Stimulated activated CD8-positive, alpha-beta memory T cell treated with anti-CD3 and anti-CD28 coated beads, Interleukin-4, amount 100 ng/mL, for 4 hours (primary cell): ENCODE data around the gene TOE1.
"Not testable (repeated sequence)": the region's sequence is repeated elsewhere in the genome, so short reads cannot be mapped to it uniquely, and the experiment has no call there.

ENCODE experiments used
- DNase-seq, 2 donors: peaks; one replicate each; pipeline ENCODE4 v3.0.0-alpha.2; 2020; ENCODE audit warnings: low read depth in 2 of 2, low spot score in 1 of 2

The TOE1 gene

DNA sequence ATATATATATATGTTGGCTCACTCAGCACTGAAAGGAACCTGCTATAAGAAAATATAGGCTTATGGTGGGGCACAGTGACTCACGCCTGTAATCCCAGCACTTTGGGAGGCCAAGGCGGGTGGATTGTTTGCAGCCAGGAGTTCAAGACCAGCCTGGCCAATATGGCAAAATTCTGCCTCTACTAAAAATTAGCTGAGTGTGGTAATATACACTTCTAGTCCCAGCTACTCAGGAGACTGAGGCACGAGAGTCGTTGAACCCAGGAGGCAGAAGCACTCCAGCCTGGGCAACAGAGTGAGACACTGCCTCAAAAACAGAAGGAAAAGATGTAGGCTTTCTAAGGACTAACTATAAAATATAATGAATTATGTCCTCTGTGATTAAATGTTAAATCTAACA lies 14.9 kb downstream of the TOE1 start:
- no peak for DNase-seq

DNA sequence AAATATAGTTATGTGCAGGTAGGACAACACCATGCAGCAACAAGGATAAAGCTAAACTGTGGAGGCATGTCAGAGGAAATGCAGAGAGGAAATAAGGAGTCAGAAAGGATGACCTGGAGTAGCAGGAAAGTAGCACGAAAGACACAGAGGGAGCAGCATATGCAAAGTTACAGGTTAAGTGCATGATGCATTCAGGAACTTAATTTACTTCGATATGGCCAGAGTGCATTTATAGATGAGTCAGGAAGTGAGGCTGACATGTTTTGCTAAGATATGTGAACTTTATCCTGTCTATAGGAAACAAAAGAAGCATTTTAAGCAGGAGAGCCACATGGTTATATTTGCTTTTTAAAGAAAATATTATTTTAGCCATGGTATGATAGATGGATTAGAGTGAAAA lies 15.7 kb downstream of the TOE1 start:
- no peak for DNase-seq

DNA sequence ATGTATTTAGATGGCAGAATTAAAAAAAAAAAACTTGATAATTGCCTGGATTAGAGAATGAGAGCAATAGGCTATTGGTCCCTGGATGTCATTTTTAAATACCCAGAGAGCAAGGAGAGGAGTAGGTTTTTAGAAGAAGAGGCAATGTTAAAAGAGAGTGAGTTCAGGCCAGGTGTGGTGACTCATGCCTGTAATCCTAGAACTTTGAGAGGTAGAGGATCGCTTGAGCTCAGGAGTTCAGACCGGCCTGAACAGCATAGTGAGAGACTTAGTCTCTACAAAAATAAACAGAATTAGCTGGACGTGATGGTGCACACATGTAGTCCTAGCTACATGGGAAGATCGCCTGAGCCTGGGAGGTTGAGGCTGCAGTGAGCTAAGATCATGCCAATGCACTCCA lies 16.2 kb downstream of the TOE1 start:
- DNase-seq = no peak

DNA sequence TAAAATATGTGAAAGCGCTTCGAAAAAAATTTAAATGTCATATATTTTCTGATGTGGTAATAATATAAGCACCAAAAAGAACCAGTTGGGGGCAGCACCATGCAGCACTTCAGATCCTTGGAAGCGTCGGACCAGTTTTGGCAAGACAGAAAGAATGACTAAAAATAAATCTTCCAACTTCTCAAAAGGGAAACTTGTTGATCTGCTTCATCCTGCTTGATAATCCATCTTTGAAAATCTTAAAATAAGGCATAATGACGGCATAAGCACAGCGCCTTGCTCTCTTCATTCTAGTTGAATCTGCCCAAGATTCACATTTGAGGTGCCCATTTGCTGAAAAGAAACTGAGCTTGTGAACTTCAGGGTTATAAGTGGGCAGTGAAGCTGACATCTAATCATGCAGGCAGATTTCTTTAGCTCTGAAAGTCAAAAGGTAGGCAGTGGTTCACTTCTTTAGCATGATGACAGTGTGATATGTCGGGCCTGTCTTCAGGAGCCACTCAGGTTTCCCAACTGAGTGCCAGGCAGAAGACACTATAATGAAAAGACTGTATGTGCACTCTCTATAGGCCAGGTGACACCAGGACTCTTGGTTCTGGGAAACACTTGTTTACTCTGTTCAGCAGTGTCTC lies 20.0 kb downstream of the TOE1 start:
- DNase-seq = peak in 1 of 2 donors; percentile 15

DNA sequence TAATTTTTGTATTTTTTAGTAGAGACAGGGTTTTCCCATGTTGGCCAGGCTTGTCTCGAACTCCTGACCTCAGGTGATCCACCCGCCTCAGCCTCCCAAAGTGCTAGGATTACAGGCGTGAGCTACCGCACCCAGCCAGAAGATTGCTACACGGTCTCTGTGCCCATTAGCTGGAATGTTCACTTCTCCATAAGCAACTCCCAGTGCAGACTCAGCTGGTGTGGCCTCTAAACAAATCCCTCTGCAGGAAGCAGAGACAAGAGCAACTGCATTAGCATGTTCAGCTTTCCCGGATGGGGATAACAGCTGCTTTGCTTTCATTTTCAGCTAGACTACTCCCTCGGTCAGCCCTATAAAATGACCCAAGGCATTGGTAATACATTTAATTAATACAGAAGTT lies 21.0 kb downstream of the TOE1 start:
- not testable (repeated sequence) for DNase-seq

DNA sequence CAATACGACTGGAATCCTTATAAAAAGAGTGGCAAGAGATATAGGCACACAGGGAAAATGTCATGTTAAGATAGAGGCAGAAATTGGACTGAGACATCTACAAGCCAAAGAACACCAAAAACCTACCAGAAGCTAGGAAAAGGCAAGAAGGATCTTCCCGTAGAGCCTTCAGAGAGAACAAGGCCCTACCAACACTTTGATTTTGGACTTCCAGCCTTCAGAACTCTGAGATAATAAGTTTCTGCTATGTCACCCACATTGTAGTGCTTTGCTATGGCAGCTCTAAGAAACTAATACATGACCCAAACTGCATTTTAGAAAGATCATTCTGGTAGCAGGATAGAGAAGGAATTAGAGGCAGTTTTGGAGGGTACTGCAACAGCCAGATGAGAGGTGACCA lies 24.3 kb downstream of the TOE1 start:
- DNase-seq = no peak

DNA sequence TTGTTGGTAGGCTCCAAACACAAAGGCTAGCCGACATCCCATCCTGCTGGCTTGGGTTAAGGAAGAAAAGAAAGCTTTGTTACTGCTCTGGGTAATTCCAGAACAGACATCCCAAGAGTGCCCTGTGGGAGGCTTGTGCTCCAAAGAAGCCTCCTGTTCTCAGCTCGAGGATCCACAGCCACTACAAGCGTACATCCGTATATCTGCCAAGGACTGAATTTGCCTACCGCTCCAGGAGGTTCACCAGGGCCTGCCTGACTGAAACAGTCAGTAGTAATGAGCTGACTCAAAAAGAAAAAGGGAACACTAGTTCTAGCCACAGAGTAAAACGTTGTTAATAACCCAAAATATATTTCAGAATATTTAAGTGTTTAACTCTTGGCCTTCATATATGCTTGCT lies 25.1 kb downstream of the TOE1 start:
- no peak for DNase-seq

DNA sequence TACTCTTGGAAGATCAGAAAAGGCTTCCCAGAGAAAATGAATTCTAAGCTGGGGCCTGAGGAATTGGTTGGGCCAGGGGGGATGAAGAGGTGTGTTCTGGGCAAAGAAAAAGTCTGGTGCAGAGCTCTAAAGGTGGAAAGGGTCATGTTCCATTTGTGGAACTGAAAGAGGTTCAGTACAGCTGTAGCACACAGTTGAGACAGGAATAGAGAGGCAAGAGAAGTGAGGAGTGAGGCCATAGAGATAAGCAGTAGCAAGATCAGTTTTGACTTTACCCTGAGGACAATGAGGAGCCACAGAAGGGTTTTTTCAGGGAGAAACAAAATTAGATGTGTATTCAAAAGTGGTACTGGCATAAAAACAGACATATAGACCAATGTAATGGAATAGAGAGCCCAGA lies 30.6 kb downstream of the TOE1 start:
- DNase-seq = no peak

DNA sequence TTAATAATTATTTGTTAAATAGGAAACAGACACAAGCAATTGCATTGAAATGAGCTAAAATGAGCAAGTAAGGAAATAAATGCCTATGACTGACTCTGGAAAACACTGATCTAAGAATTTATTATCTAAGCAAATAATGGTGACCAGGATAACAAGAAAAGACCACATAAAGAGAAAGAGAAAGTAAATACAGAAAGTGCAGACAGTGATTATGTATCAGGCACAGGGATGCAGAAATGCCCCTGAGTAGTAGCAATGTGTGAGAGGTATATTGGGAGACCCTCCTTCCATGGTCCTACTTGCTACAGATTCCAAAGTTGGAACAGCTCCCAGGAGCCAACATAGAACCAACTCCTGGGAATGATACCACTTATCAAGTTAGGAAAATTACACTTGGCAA lies 33.6 kb downstream of the TOE1 start:
- no peak for DNase-seq

DNA sequence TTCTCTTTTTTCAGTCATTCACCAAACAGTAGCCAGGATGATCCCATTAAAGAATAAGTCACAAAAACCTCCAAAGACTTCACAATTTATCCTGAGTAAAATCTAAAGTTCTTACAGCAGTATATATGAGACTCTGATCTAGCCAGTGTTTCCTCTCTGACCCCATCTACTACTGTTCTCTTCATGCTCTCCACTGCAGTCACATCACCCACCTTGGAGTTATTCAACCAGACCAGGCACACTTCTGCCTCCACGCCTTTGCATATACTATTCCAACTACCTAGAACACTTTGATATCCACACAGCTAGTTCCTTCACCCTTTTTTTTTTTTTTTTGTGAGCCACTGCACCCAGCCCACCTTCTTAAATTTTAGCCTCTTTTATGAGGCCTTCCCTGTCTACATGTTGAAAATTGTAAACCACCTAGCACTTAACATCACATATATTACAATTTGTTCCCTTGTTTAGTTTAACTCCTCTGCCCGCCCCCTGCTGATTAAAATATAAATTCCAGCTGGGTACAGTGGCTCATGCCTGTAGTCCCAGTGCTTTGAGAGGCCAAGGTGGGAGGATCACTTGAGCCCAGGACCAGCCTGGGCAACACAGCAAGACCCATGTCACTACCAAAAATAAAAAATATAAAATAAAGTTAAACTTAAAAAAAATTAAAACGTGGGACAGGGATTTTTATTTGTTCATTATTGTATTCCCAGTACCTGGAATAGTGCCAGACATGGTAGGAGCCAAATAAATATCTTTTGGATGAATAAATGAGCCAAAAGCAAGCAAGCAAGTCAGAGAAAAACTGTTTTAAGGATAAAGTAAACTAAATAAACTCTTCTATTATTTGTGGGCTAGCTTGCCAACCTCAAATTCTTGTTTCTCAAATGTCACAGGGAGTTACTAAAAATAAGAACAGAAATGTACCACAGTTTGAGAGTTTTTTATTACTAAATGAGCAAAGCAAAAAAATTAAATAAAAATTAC lies 35.4 kb downstream of the TOE1 start:
- DNase-seq = no peak

DNA sequence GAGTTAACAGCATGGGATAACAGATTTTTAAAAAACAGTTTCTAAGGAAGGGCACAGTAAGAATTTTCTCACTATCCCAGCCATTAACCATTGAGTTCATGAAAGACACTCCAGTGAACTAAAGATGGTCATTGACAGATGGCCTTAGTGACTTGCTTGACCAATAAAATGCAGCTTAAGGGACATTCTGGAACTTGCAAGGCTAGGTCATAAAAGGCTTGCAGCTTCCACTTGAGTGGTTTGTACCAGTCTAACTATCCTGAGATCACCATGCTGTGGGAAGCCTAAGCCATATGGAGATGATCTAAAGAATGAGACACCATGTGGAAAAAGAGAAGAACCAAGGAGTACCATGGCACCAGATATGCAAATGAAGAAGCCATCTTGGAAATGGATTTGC lies 38.2 kb downstream of the TOE1 start:
- no peak for DNase-seq

DNA sequence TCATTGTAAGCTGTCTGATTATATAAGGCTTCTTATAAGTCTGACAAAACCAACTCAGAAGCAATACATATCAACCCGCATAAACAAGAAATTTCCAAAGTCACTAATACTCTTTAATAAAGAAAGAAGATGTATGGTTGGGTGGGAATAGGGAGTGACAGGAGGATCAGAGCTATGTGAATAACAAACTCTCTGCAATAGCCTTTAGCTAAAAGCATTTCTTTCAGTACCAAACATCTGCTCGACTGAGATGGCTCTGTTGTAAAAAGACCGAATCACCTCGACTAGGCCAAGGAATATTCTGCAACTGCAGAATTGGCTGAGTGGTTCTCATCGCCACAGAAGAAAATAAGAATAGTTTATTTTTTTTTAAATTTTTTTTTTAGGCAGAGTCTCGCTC lies 39.6 kb downstream of the TOE1 start:
- no peak for DNase-seq

DNA sequence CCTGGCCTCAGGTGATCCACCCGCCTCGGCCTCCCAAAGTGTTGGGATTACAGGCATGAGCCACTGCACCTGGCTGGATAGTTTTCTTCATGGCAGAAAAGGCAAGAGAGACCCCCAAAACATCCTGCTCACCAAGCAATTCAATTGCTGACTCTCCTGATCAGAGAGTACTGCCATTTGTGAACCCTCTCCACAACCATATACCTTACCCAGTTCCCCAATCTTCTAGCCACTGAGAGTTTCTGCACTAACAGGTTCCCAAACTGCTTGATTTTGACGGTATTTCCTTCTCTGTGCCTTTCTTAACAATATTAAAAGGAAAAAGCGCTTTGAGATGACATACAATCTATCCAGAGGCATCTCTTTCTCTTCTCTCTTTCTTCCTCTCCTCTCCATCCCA lies 40.2 kb downstream of the TOE1 start:
- DNase-seq = no peak

DNA sequence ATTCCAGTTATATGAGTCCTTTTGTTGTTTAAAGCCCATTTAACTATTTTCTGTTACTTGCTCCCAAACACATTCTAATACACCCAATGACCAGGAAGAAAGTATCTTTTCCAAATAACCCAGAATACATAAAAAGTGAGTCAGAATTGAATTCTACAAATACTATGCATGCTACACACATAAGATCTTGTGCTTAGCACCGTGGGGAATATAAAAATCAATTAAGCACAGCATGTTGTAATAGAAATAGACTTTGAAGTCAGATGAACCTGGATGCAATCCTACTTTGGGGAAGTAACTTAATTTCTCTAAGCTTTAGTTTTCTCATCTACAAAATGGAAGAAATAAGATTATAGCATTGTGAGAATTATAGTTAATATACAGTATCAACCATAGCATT lies 40.8 kb downstream of the TOE1 start:
- no peak for DNase-seq

DNA sequence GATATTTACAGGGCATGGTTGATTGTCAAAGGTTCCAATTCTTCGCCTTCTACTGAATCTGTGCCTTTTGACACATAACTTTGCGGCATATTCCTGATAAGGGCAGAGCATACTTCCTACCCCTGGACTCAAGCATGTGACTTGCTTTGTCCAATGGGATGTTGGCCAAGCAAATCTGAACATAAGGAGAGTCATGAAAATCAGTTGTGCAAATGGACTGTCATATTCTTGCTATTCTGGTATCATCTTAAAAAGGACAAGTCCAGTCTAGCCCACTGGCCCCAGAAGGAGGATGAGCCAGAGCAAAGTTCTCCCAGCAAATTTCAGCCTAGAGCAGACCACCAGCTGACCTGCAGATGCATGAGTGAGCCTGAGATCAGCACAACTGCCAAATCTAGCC lies 41.3 kb downstream of the TOE1 start:
- DNase-seq = no peak

DNA sequence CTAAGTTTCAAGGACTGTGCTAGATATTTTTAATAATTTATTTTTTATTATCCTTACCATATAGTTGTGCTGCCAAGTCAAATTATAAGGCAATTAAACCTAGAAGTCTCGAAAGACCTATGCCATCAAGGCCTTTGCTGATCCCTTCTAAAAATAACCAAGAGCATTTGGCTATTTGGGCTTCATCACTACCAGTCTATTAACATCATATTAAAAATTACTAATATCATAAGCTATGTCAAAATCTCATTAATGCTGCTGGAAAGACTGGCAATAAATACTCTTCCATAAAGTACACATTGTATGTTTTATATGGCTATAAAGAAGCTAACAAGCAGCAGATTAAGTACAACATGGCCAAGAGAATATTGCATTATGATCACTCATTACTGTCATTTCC lies 43.2 kb downstream of the TOE1 start:
- no peak for DNase-seq

DNA sequence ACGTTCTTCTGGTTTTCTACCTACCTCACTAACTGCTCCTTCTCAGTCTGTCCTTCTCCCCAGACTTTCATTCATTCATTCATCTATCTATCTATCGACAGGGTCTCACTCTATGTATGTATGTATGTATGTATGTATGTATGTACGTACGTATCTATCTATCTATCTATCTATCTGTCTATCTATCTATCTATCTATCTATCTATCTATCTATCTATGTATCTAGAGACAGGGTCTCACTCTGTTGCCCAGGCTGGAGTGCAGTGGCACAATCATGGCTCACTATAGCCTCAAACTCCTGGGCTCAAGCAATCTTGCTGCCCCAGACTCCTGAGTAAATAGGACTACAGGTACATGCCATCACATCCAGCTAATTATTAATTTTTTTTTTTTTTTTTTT lies 44.2 kb downstream of the TOE1 start:
- DNase-seq = not testable (repeated sequence)

DNA sequence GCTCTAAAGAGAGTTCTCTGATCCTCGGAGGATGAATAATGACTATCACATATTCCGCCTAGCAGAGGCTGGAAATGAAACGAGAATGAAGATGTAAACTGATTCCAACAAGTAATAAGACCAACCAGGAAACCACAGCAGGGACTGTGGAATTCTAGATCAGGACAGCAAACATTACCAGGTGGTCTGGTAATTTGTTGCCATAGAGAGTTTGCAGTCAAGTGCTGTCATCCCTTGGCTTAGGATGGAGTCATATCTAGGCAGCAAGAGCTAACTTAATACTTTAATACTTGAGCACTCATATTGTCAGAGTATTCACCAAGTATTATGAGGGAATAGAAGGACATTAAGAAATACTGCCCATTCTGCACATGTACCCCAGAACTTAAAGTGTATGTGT lies 45.3 kb downstream of the TOE1 start:
- DNase-seq = no peak

DNA sequence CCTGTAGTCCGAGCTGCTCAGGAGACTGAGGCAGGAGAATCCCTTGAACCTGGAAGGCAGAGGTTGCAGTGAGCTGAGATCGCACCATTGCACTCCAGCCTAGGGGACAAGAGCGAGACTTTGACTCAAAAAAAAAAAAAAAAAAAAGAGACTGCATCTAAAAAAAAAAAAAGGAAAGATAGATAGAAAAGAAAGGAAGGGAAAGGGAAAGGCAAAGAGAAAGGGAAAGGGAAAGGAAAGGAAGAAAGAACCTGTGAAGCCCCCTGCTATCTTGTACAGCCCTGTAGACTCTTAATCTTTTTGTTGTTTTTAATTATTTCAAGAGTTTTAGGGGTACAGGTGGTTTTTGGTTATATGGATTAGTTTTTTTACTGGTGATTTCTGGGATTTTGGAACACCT lies 46.2 kb downstream of the TOE1 start:
- no peak for DNase-seq
